K562 (cell line): ENCODE data around the gene DNAJC8. TPM values are rescaled to one million over a fixed set of nuclear protein-coding genes. Genes with fewer than 3 reads are reported as not detected.

Experiments used
- ATF4 ChIP-seq: fragments of 450-650 bp; formaldehyde crosslinking; IDR thresholded peaks from 2 replicates; pipeline ENCODE4 v1.4.0; 2022; ENCODE audit warnings: mild to moderate bottlenecking, moderate library complexity
- EGR1 ChIP-seq: fragments of 450-650 bp; conservative IDR thresholded peaks from 2 replicates; pipeline ENCODE4 v1.6.1; 2017; ENCODE audit warnings: mild to moderate bottlenecking
- ETS2 ChIP-seq: IDR thresholded peaks from 2 replicates; pipeline ENCODE4 v1.6.1; 2016; ENCODE audit warnings: borderline replicate concordance, missing genetic modification characterization, mild to moderate bottlenecking, moderate library complexity, missing compliant biosample characterization; ENCODE audit not compliant: poor library complexity, severe bottlenecking
- FOS ChIP-seq: IDR thresholded peaks from 3 replicates; pipeline ENCODE4 v1.6.1; 2011; ENCODE audit not compliant: insufficient read length; ENCODE audit errors: extremely low read depth
- FOXK2 ChIP-seq, 2 experiments: fragments of 450-650 bp; IDR thresholded peaks in 1 of 2; conservative IDR thresholded peaks in 1 of 2; 2 replicates each; pipeline ENCODE4 v1.6.1; 2016; ENCODE audit warnings: low read depth in 2 of 2, mild to moderate bottlenecking in 1 of 2
- HNRNPLL ChIP-seq: fragments of 200-400 bp; formaldehyde crosslinking; IDR thresholded peaks from 2 replicates; pipeline ENCODE4 v1.6.1; 2017; ENCODE audit warnings: low read length, low read depth, mild to moderate bottlenecking; ENCODE audit not compliant: poor library complexity, severe bottlenecking
- MBD2 ChIP-seq: sonication (generic); IDR thresholded peaks from 2 replicates; pipeline ENCODE4 v1.6.1; 2016; ENCODE audit warnings: low read depth, borderline replicate concordance
- NR3C1 ChIP-seq: sonication (generic); formaldehyde crosslinking; IDR thresholded peaks from 2 replicates; pipeline ENCODE4 v1.8.1; 2022; ENCODE audit warnings: missing genetic modification reagents
- PREB ChIP-seq: sonication (generic); formaldehyde crosslinking; IDR thresholded peaks from 2 replicates; pipeline ENCODE4 v1.8.1; 2023; ENCODE audit warnings: mild to moderate bottlenecking, missing genetic modification reagents
- PTBP1 ChIP-seq: fragments of 200-400 bp; formaldehyde crosslinking; IDR thresholded peaks from 2 replicates; pipeline ENCODE4 v1.6.1; 2017; ENCODE audit warnings: low read depth, low read length
- RBM17 ChIP-seq: fragments of 200-400 bp; formaldehyde crosslinking; IDR thresholded peaks from 2 replicates; pipeline ENCODE4 v1.6.1; 2017; ENCODE audit warnings: low read depth, mild to moderate bottlenecking, low read length, borderline replicate concordance
- SMAD4 ChIP-seq: fragments of 250-450 bp; sonication (Bioruptor Pico); conservative IDR thresholded peaks from 2 replicates; pipeline ENCODE4 v1.8.0; 2021; ENCODE audit warnings: inconsistent platforms, mild to moderate bottlenecking, moderate library complexity
- SRF ChIP-seq, 2 experiments: fragments of 250-450, 450-650 bp in 1 of 2; sonication (Bioruptor Pico) in 1 of 2; sonication (generic) in 1 of 2; formaldehyde crosslinking; IDR thresholded peaks; 2 replicates each; pipeline versions ENCODE4 v1.5.0 to v1.5.1; 2020 to 2022; ENCODE audit warnings: mild to moderate bottlenecking in 1 of 2, missing genetic modification reagents in 1 of 2
- THAP7 ChIP-seq: fragments of 250-450 bp; sonication (Bioruptor Pico); IDR thresholded peaks from 2 replicates; pipeline ENCODE4 v1.5.0; 2021
- USF2 ChIP-seq: sonication (generic); formaldehyde crosslinking; IDR thresholded peaks from 2 replicates; pipeline ENCODE4 v1.5.0; 2020; ENCODE audit warnings: missing genetic modification reagents
- YY1 ChIP-seq, 3 experiments: IDR thresholded peaks; 2 replicates each; pipeline ENCODE4 v1.6.1; 2011; ENCODE audit warnings: low read length in 2 of 3, mild to moderate bottlenecking in 2 of 3, moderate library complexity in 2 of 3, borderline replicate concordance in 1 of 3, control low read depth in 1 of 3, low read depth in 1 of 3; ENCODE audit not compliant: insufficient read depth in 3 of 3, insufficient replicate concordance in 2 of 3, control insufficient read depth in 1 of 3, insufficient read length in 1 of 3; ENCODE audit errors: extremely low read depth in 1 of 3
- ZBTB5 ChIP-seq: fragments of 450-650 bp; IDR thresholded peaks from 2 replicates; pipeline ENCODE4 v1.6.1; 2017; ENCODE audit warnings: antibody characterized with exemption
- ZEB2 ChIP-seq: fragments of 450-650 bp; IDR thresholded peaks from 2 replicates; pipeline ENCODE4 v1.6.1; 2016
- ZNF217 ChIP-seq: sonication (generic); formaldehyde crosslinking; IDR thresholded peaks from 2 replicates; pipeline ENCODE4 v1.8.0; 2022; ENCODE audit warnings: mild to moderate bottlenecking, missing genetic modification reagents
- ZNF324 ChIP-seq: fragments of 250-450 bp; sonication (Bioruptor Pico); IDR thresholded peaks from 2 replicates; pipeline ENCODE4 v1.4.0; 2020; ENCODE audit warnings: mild to moderate bottlenecking
- ZNF699 ChIP-seq: fragments of 250-450 bp; sonication (Bioruptor Pico); IDR thresholded peaks from 2 replicates; pipeline ENCODE4 v1.8.0; 2021; ENCODE audit warnings: mild to moderate bottlenecking, moderate library complexity; ENCODE audit not compliant: insufficient replicate concordance
- polyA plus RNA-seq, 8 experiments: library from polyadenylated mRNA; depleted of rRNA in 4 of 8; stranded (reverse) in 5 of 8; unstranded in 3 of 8; fragments of >200 nt; fragmentation: Nextera tagmentation in 2 of 8; fragmentation: Illumina TruSeq in 1 of 8; extraction: Ambion mirVana in 2 of 8; extraction: Trizol in 1 of 8; gene quantifications; 2 replicates each; pipeline versions ENCODE4 v1.2.1 to v1.2.3, GENCODE V29; 2011 to 2014; ENCODE audit warnings: inconsistent platforms in 1 of 8, missing spikeins in 1 of 8
- total RNA-seq, 7 experiments: library from RNA; depleted of rRNA in 6 of 7; stranded (reverse); fragments of >200 nt in 6 of 7; fragmentation: Illumina TruSeq in 2 of 7; extraction: Trizol in 2 of 7; gene quantifications; 2 replicates each; pipeline versions ENCODE4 v1.2.1 to v1.2.3, GENCODE V29; 2011 to 2021; ENCODE audit warnings: low replicate concordance in 1 of 7

The DNAJC8 gene
- total and polyA plus RNA-seq, 9 of the 15 experiments (the other 6 are each of a cell fraction or from before 2014, with no cell fraction given), result 143 to 508 (median 209) TPM

- TF ChIP-seq ATF4 (CRISPR knock-in tag) (peak; percentile 100), THAP7 (CRISPR knock-in tag) (peak; percentile 70; the same call in 1 of the 2 replicates), YY1 (IDR thresholded peaks at IDR 0.05; ENCODE audit: borderline replicate concordance in 1 of 3, control insufficient read depth in 1 of 3, extremely low read depth in 1 of 3, insufficient read depth in 3 of 3, insufficient read length in 1 of 3, insufficient replicate concordance in 2 of 3, low read depth in 1 of 3, low read length in 2 of 3) (peak in 2 of 3 experiments; percentile 52 to 53), ZNF324 (CRISPR knock-in tag) (no peak), USF2 (CRISPR knock-in tag) (0 out of 2 replicates have a peak, but pooled peaks have one; percentile 2), ZEB2 (no peak), MBD2 (peak; percentile 94), NR3C1 (CRISPR knock-in tag) (peak; percentile 67; the same call in 1 of the 2 replicates), ZBTB5 (no peak), ZNF217 (CRISPR knock-in tag) (no peak), RBM17 (no peak), ZNF699 (CRISPR knock-in tag) (peak; percentile 64), FOXK2 (conservative IDR thresholded peaks at IDR 0.05 in 1 of 2, IDR thresholded peaks at IDR 0.05 in 1 of 2; ENCODE audit: low read depth in 2 of 2) (peak; percentile 68 to 72; a peak in 3 of 4 replicates), PTBP1 (peak; percentile 21; the same call in 1 of the 2 replicates), PREB (CRISPR knock-in tag) (no peak), SMAD4 (0 out of 2 replicates have a peak, but pooled peaks have one; percentile 57), EGR1 (peak; percentile 45), ETS2 (no peak), HNRNPLL (peak; percentile 73), FOS (peak; percentile 76), SRF (CRISPR knock-in tag; IDR thresholded peaks at IDR 0.05) (peak in 1 of 2 experiments; percentile 84; a peak in 2 of 4 replicates)
Measured at GRCh38 chr1:28259252-28259933, 26.6 kb upstream of the DNAJC8 start, which contains the start of gene SESN2 (continued).
